Activated T-helper 1 cell treated with anti-CD3 and anti-CD28 coated beads, Interleukin-12 subunit alpha, Interleukin-12 subunit beta, Interleukin-2, Interleukin-4 antibody, amounts not matched to agents 30 ng/mL and 10 ng/mL and 1 ng/mL, durations not matched to agents 14 hours and 24 hours and 36 hours (primary cell): ENCODE data around the gene LRP5. TPM values are rescaled to one million over a fixed set of nuclear protein-coding genes. Genes with fewer than 3 reads are reported as not detected.
A peak's percentile ranks its signal among the peaks of the same experiment; 100 is the strongest.
"Not testable (repeated sequence)": the region's sequence is repeated elsewhere in the genome, so short reads cannot be mapped to it uniquely, and the experiment has no call there.

Source experiments
- DNase-seq: peaks from one replicate; pipeline ENCODE4 v3.0.0; 2021; ENCODE audit warnings: low spot score
- H3K27ac Mint-ChIP-seq: one replicate; pipeline ENCODE4 v1.8.0; 2021; ENCODE audit warnings: mild to moderate bottlenecking, mixed read lengths
- H3K27me3 Mint-ChIP-seq: one replicate; pipeline ENCODE4 v1.8.0; 2022; ENCODE audit warnings: mild to moderate bottlenecking, moderate library complexity, mixed read lengths; ENCODE audit not compliant: insufficient read depth
- H3K36me3 Mint-ChIP-seq: one replicate; pipeline ENCODE4 v1.8.0; 2021; ENCODE audit warnings: low read depth, mixed read lengths
- H3K4me1 Mint-ChIP-seq: one replicate; pipeline ENCODE4 v1.8.0; 2021; ENCODE audit warnings: low read depth, mixed read lengths
- H3K4me3 Mint-ChIP-seq: one replicate; pipeline ENCODE4 v1.8.0; 2021; ENCODE audit warnings: mild to moderate bottlenecking, moderate library complexity, mixed read lengths
- H3K9me3 Mint-ChIP-seq: one replicate; pipeline ENCODE4 v1.8.0; 2021; ENCODE audit warnings: mixed read lengths
- intact Hi-C: fragments of 100-400 bp; cut with micrococcal nuclease; formaldehyde crosslinking; loops from one replicate; pipeline ENCODE4 v1.15.1; 2024
- total RNA-seq: library from RNA; stranded (reverse); gene quantifications from 2 replicates; pipeline ENCODE4 v1.2.3, GENCODE V29; 2022

Gene LRP5
- total RNA-seq, 1 donor from 2014 or later: 23.9 TPM

GRCh38 chr11:68341557-68342458, 29.4 kb downstream of the LRP5 start:
- DNase-seq: no peak
- intact Hi-C loops: loop anchor here (2.0 kb wide), 1 partner anchor 69 kb away; no protein-coding TSS in a partner anchor
- Mint-ChIP-seq H3K27ac (peak overlapping the region; percentile 33), H3K4me3 (no peak overlapping the region), H3K27me3 (no peaks in the 10 kb centered on the region), H3K36me3 (peaks cover 3% of the 10 kb centered on the region), H3K4me1 (peaks cover 59% of the 10 kb centered on the region), H3K9me3 (no peaks in the 10 kb centered on the region)

DNA sequence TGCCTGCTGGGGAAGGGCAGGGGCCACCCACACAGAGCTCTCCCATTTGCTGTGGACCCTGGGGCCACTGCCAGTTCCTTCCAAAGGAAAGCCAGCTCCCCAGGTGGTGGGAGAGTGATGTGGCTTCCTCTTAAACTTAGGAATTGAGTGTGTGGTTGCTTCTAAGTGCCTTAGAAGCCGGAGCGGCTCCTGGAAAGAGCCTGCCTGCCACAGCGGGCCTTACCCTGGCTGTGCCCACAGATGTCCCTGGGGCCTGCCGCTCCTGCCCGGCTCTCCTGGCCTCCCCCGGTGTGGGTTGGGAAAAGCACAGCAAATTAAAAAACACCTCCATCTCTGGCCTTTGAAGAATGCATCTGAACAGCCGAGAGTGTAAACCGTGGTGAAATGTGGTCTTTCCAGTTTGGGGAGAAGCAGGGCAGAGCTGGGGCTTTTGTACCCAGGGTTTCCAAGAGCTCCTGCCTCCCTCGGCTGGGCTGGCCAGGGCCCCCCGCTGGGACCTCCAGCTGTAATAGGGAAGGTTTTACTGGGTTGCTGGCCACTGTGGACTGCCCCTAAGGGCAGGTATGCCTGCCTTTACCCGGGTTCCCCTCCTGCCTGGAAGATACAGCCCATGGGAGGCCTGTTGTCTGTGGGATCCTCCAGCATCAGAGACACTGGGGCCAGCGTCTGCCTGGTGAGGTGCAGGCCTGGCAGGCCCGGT, 30.2 kb downstream of the LRP5 start:
- H3K27ac Mint-ChIP-seq: no peak overlapping the region
- H3K4me3 Mint-ChIP-seq: no peak overlapping the region
- H3K27me3 Mint-ChIP-seq: no peaks in the 10 kb centered on the region
- H3K36me3 Mint-ChIP-seq: peaks cover 3% of the 10 kb centered on the region
- no peaks in the 10 kb centered on the region for H3K9me3 Mint-ChIP-seq
- DNase-seq: no peak
- intact Hi-C loops: no loop called here
- peaks cover 57% of the 10 kb centered on the region for H3K4me1 Mint-ChIP-seq

- no peak overlapping the region for H3K4me3 Mint-ChIP-seq
- peaks cover 46% of the 10 kb centered on the region for H3K4me1 Mint-ChIP-seq
- peaks cover 3% of the 10 kb centered on the region for H3K36me3 Mint-ChIP-seq
- H3K27ac Mint-ChIP-seq: no peak overlapping the region
- H3K27me3 Mint-ChIP-seq: no peaks in the 10 kb centered on the region
- intact Hi-C loops: no loop called here
- DNase-seq: no peak
- H3K9me3 Mint-ChIP-seq: no peaks in the 10 kb centered on the region
These were observed 31.4 kb downstream of the LRP5 start for GRCh38 chr11:68343761-68344256.

GRCh38 chr11:68344821-68345220, 32.4 kb downstream of the LRP5 start:
- H3K36me3 Mint-ChIP-seq, H3K4me3 Mint-ChIP-seq, intact Hi-C loops, H3K9me3 Mint-ChIP-seq, H3K27ac Mint-ChIP-seq, DNase-seq, H3K27me3 Mint-ChIP-seq: not testable (repeated sequence)
- peaks cover 41% of the 10 kb centered on the region for H3K4me1 Mint-ChIP-seq

- H3K36me3 Mint-ChIP-seq: peaks cover 3% of the 10 kb centered on the region
- intact Hi-C loops: no loop called here
- peaks cover 34% of the 10 kb centered on the region for H3K4me1 Mint-ChIP-seq
- no peaks in the 10 kb centered on the region for H3K27me3 Mint-ChIP-seq
- no peak overlapping the region for H3K4me3 Mint-ChIP-seq
- DNase-seq: no peak
- H3K9me3 Mint-ChIP-seq: no peaks in the 10 kb centered on the region
- H3K27ac Mint-ChIP-seq: no peak overlapping the region
These were observed 33.5 kb downstream of the LRP5 start for GRCh38 chr11:68345776-68346461.

DNA sequence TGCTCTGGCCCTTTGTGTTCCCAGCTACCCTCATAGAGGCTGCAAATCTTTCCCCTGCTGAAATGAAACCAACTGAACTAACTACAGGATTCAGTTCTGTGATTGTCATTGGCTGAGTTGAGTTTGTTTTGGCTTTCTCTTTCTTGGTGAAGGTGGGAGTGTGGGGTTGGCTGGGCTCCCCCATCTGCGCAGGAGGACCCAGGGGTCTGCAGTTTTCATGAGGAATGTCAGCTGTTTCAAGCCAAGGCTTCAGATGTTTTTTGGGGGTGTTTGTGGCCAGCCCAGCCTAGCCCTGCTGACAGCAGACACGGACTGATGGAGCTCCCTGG, 34.0 kb downstream of the LRP5 start:
- Mint-ChIP-seq H3K36me3 (peaks cover 3% of the 10 kb centered on the region), H3K27me3 (no peaks in the 10 kb centered on the region), H3K9me3 (no peaks in the 10 kb centered on the region), H3K4me3 (no peak overlapping the region), H3K27ac (no peak overlapping the region), H3K4me1 (peaks cover 33% of the 10 kb centered on the region)
- intact Hi-C loops: no loop called here
- no peak for DNase-seq

GRCh38 chr11:68347345-68347744, 35.0 kb downstream of the LRP5 start:
- H3K9me3 Mint-ChIP-seq: no peaks in the 10 kb centered on the region
- H3K27ac Mint-ChIP-seq: no peak overlapping the region
- H3K4me3 Mint-ChIP-seq: no peak overlapping the region
- H3K36me3 Mint-ChIP-seq: peaks cover 3% of the 10 kb centered on the region
- H3K4me1 Mint-ChIP-seq: peaks cover 24% of the 10 kb centered on the region
- intact Hi-C loops: no loop called here
- DNase-seq: no peak
- H3K27me3 Mint-ChIP-seq: no peaks in the 10 kb centered on the region

GRCh38 chr11:68347841-68348240, 35.5 kb downstream of the LRP5 start:
- Mint-ChIP-seq H3K4me3 (no peak overlapping the region), H3K27me3 (no peaks in the 10 kb centered on the region), H3K27ac (no peak overlapping the region), H3K4me1 (peaks cover 24% of the 10 kb centered on the region), H3K36me3 (peaks cover 3% of the 10 kb centered on the region), H3K9me3 (no peaks in the 10 kb centered on the region)
- intact Hi-C loops: no loop called here
- no peak for DNase-seq

GRCh38 chr11:68349461-68350249, 37.3 kb downstream of the LRP5 start:
- Mint-ChIP-seq H3K36me3 (peaks cover 3% of the 10 kb centered on the region), H3K27me3 (no peaks in the 10 kb centered on the region), H3K4me3 (no peak overlapping the region), H3K27ac (no peak overlapping the region), H3K9me3 (no peaks in the 10 kb centered on the region), H3K4me1 (peaks cover 24% of the 10 kb centered on the region)
- intact Hi-C loops: no loop called here
- no peak for DNase-seq

- no peaks in the 10 kb centered on the region for H3K9me3 Mint-ChIP-seq
- no peak overlapping the region for H3K4me3 Mint-ChIP-seq
- no peak for DNase-seq
- no peaks in the 10 kb centered on the region for H3K27me3 Mint-ChIP-seq
- H3K27ac Mint-ChIP-seq: no peak overlapping the region
- peaks cover 3% of the 10 kb centered on the region for H3K36me3 Mint-ChIP-seq
- peaks cover 21% of the 10 kb centered on the region for H3K4me1 Mint-ChIP-seq
- intact Hi-C loops: no loop called here
These were observed 38.5 kb downstream of the LRP5 start for GRCh38 chr11:68350759-68351449.

DNA sequence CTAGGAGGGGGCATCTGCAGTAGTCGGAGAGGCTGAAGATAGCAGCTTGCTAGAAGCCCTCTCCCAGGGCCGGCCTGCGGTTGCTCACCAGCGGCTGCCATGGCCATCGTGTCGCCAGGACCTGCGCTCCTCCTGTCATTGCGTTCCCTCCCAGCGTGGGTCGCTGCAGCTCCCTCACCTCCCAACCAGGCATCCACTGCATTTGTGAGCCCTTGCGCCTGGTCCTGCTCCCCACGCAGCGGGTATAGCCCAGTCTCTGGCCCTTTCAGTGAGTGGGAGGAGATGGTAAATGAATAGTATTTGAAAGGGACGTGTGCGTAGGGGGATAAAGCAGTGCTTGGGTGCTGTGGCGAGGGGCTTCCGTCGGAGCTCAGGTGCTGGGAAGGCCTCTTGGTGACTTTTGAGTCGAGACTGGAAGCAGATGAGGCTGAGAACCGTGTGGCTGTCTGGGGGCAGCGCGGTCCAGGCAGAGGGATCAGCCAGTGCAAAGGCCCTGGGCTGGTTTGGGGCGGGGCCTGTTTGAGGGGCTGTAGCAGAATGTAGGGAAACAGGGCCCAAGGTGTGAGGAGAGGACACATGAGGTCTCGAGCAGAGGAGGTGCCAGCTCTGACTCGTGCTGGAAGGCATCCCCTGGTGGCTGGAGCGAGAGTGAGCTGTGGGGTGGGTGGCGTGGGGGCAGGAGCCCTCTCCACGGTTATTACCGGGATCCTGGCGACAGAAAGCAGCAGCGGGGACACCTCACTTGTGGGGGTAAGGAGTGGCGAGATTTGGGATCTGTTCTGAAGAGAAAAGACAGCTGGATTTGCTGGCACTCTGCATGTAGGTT, 39.3 kb downstream of the LRP5 start:
- Mint-ChIP-seq H3K27ac (no peak overlapping the region), H3K4me1 (peaks cover 13% of the 10 kb centered on the region), H3K36me3 (peaks cover 2% of the 10 kb centered on the region), H3K4me3 (no peak overlapping the region), H3K27me3 (no peaks in the 10 kb centered on the region), H3K9me3 (no peaks in the 10 kb centered on the region)
- intact Hi-C loops: no loop called here
- DNase-seq: no peak
